GM23248 (cell line): ENCODE measurements around the gene PAPPA.

Experiments used
- EZH2 ChIP-seq: fragments of 200-600 bp; sonication (generic); IDR thresholded peaks from 2 replicates; pipeline ENCODE4 v1.6.1; 2018; ENCODE audit warnings: antibody characterized with exemption, mild to moderate bottlenecking; ENCODE audit not compliant: insufficient read depth, poor library complexity, severe bottlenecking
- EZH2phosphoT487 ChIP-seq: fragments of 200-600 bp; sonication (generic); IDR thresholded peaks from 2 replicates; pipeline ENCODE4 v1.6.1; 2018; ENCODE audit warnings: antibody characterized with exemption, moderate library complexity, mild to moderate bottlenecking, low read depth; ENCODE audit not compliant: insufficient read depth

DNA sequence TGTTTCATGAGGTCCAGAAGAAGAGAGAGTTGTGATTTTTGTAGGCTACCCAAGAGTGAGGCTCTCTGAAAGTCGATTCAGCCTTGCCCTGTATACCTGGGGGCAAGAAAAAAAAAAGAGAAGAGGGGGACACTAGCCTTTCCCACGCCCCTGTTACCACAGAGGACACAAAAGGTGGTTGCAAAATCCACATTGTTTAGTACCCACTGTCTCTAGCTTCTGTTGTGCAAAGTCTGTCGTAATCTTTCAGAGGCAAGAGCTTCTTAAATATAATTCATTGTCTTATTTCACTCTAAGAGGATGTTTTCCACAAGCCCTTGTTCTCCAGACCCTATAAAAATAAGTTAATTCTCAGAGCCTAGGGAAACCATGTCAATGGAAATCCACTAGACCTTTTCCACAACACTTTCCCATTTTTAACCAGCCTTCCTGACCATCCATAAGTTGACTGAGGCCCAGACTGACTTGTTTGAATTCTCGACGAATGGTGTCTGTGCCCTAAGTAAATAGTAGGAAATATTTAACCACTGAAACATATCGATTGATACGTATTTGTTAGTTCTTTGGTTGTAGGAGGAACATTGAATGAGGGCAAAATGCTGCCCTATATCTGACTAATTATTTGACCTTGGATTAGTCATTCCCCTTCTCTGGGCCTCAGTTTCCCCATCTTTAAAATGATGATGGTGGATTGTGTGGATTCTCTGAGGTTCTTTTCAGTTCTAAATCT is 182.7 kb downstream of the PAPPA start:
- TF ChIP-seq EZH2: no peak
- no peak for TF ChIP-seq EZH2phosphoT487
